ENCODE results near the gene NFKBIZ.

DNA sequence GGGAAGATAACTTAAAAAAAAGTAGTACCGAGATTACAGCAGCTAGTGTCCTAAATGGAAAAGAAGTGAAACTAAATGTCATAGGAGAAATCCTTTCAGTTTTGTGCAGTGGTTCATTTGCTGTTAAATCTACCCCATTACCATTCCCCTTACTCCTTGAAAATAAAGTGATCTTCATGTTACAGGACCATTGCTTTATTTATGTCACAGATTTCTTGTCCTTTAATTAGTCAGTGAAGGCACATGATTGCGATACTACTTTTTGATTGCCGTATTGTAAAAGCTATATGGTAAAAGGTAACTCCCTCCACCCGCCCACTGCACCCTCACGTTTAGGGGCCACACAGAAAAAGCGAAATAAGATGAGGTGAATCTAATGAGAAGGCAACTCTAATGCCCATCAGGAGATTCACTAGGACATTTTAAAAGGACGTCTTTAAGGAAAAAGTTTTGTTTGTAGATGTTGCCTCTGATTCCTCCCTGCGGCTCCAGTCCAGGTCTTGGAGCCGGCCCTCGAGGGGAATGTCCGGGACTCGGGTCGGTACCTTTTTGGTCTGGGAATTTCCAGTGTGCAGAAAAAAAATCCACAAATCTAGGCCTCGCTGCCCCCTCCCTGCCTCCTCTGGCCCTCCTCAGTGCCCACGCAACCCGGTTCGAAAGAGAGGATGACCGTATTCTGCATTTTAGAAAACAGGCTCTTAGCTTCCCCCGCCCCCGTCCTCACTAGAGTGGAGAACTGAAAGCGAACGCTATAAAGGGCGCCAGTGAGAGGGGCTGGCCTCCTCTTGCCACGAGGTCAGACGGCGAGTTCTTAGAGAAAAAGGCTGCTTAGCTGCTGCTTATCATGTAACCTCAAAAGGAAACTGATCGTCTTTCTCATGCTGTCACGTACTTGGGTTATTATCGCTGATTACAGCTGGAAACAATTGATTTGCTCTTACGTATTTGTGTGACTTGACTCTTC, 21.8 kb upstream of the NFKBIZ start:
- TF ChIP-seq, protein P1, sequence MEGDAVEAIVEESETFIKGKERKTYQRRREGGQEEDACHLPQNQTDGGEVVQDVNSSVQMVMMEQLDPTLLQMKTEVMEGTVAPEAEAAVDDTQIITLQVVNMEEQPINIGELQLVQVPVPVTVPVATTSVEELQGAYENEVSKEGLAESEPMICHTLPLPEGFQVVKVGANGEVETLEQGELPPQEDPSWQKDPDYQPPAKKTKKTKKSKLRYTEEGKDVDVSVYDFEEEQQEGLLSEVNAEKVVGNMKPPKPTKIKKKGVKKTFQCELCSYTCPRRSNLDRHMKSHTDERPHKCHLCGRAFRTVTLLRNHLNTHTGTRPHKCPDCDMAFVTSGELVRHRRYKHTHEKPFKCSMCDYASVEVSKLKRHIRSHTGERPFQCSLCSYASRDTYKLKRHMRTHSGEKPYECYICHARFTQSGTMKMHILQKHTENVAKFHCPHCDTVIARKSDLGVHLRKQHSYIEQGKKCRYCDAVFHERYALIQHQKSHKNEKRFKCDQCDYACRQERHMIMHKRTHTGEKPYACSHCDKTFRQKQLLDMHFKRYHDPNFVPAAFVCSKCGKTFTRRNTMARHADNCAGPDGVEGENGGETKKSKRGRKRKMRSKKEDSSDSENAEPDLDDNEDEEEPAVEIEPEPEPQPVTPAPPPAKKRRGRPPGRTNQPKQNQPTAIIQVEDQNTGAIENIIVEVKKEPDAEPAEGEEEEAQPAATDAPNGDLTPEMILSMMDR (IDR thresholded peaks at IDR 0.05): no peak
- TF ChIP-seq POLR2A (IDR thresholded peaks at IDR 0.05) (no peak), POLR2AphosphoS5 (IDR thresholded peaks at IDR 0.05) (peak; percentile 69 to 82 (median 74))
